Suppressor macrophage treated with lipopolysaccharide for 4 hours (primary cell): ENCODE measurements around the gene RNU1-3.
"Not testable (repeated sequence)": the region's sequence is repeated elsewhere in the genome, so short reads cannot be mapped to it uniquely, and the experiment has no call there.

ENCODE experiments used
- DNase-seq: peaks from one replicate; pipeline ENCODE4 v3.0.0-alpha.2; 2020

RNU1-3 gene

DNA sequence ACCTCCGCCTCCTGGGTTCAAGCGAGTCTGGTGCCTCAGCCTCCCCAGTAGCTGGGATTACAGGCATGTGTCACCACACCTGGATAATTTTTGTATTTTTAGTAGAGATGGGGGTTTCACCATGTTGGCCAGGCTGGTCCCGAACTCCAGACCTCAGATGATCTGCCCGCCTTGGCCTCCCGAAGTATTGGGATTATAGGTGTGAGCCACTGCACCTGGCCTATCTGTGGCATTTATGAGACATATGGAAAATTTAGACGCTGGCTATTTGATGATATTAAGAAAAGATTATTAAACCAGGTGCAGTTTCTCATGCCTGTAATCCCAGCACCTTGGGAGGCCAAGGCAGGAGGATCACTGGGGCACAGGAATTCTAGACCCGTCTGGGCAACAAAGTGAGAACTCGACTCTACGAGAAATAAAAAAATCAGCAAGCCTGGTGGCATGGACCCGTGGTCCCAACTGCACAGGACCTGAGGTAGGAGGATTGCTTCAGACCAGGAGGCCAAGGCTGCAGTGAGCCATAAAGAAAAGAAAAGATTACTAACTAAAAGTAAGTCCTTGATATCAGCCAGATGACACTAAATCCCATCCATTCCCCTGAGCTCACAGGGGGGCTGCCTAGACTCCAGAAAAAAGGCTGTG, 30.1 kb downstream of the RNU1-3 start:
- DNase-seq = not testable (repeated sequence)

DNA sequence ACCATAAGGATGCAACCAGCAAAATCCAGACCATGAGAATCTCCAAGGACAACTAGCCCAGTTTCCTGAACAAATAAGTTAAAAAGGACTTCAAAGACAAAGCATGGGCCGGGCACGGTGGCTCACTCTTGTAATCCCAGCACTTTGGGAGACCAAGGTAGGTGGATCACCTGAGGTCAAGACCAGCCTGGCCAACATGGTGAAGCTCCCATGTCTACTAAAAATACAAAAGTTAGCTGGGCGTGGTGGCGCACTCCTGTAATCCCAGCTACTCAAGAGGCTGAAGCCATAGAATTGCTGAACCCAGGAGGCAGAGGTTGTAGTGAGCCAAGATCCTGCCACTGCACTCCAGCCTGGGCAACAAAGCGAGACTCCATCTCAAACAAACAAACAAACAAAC, 30.8 kb downstream of the RNU1-3 start:
- DNase-seq = not testable (repeated sequence)

- not testable (repeated sequence) for DNase-seq
Measured at GRCh38 chr1:16633540-16634282, 33.0 kb downstream of the RNU1-3 start.

DNA sequence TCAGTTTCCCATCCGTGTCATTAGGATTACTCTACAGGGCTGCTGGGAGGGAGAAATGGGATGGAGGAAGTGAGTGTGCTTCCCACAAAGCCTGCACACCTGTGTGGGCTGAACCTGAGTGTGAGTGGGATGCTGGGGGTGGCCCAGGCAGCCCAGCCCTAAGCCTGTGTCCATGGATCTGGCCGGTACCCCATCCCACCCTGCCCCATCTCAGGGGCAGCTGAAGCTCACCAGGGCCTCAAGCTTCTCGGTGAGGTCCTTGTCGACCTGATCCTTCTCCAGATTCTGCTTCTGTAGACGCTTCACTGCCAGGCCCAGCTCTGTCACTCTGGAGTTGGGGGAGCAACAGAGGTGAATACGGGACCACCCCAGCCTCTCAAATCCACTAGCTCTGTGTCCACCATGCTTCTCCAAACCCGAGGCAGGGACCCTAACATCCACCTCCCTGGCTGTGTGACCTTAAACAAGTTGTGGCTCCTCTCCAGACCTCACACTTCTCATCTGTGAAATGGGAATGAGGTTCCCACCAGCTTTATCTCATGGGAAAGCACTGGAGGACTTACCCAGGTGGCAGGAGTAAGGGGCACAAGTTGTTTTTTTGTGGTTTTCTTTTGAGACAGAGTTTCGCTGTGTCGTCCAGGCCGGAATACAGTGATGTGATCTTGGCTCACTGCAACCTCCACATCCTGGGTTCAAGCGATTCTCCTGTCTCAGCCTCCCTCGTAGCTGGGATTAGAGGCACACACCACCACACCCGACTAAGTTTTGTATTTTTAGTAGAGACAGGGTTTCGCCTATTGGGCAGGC, 34.5 kb downstream of the RNU1-3 start:
- DNase-seq = not testable (repeated sequence)

DNA sequence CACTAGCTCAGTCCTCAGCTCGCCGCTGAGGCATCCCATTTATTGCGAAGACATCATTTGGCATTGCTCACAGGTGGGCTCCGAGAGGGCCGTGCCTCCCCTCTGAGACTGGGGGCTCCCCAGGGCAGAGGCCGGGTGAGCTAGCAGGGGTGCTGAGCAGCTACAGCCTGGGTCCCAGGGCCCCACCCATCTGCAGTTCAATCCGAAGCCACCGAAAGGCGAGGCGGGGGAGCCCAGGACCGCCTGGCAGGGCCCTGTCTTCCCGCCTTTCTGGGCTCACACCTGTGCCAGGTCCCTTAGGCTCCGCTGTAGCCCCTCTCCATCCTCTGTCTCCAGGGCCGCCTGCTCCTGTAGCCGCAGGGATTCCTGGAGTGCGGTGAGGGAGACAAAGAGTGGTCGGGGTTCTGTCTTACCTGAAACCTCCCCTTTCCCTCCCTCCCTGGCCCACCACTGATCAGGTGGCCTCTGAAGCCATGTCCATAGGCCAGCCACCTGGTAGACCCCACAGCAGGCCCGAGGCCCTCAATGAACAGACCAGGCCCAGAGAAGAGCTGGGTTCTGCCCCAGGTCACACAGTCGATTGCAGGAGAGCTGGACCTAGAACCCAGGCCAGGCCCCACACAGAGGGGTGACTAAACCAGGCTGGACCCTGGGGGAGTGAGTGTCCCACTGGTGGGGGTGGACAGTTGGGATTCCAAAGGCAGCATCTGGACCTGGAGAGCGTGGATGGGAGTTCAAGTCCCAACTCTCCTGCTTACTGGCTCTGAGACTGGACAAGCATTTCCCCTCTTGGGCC, 35.3 kb downstream of the RNU1-3 start:
- no peak for DNase-seq

DNA sequence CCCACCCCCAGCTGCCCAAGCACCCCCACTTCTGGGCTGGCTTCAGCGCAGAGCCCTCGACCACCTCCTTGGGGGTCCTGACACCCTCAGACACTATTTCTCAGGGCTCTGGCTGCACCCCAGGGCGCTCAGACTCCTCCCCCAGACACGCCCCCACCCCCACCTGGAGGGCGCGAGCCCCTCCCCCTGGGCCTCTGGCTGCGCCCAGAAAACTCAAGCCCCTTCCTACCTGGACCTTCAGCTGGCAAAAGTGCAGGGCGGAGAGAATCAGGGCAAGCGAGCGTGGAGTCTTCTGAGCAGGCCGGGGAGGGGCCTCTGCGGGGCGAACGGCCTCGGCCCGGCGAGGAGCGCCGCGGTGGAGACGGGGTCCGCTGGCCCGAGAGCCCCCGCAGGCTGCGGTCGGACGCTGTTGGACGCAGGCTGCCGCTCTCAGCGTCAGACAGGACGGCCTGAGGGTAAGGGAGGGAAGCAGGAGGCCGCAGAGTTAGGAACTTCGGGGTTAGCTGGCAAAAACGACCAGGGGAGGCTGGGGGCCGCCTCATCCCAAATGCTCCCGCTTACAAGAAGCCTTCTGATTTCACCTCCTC, 36.0 kb downstream of the RNU1-3 start:
- DNase-seq = no peak

DNA sequence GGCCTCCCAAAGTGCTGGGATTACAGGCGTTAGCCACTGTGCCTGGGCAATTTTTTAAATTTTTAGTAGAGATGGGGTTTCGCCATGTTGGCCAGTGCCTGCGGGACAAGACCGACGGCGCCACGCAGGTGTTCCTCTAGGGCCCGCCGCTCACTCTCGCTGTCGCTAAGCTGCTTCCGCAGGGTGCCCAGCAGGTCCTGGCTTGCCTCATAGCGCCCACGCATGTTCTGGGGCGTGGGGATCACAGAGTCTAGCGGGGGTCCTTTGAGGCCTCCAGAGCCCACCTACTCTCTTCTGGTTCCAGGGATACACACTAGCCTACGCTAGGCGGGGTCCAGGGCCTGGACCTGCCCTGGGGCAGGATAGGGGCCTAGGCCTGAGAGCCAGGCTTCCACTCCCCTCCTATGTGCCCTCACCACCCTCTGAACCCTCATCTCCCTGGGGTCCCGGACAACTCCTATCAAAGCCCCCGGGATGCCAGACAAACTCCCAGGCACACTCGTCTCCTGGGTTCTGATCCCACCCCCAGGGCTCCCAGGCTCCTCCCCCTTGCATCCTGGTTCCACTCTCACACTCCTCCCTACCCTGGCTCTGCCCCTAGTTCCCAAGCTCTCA, 36.7 kb downstream of the RNU1-3 start:
- not testable (repeated sequence) for DNase-seq

DNA sequence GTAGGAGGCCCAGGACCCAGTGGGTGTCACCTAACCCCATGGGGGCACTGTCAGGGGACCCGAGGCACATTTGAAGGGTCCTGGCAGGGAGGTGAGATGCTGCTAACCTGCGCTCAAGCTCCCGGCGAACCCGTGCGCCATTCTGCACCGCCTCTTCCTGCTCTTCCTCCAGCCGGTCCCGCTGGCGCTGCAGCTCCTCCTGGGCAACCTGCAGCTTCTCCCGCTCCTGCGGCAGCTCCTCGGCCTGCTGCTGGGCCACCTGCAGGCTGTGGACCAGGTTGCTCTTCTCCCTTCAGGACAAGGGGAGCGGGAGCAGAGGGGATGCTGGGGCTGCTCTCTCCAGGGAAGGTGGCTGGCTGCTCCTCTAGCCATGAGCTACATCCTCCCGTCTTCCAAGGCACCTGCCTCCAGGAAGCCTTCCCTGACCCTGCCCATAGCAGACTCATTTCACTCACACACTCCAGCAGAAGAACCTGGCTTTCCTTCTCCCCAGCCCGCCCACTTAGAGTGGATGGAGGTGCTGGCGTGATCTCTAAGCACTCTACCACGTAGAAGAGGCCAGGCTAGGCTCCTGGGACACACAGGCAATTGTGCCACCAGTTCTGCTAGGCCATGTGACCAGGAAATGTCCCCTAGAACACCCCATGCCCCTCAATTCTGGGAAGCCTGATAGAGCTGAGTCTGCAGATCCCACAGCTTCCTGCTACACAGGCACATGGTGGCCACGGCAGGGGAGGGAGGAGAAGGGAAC, 38.2 kb downstream of the RNU1-3 start:
- DNase-seq = no peak

GRCh38 chr1:16626409-16626983, 40.3 kb downstream of the RNU1-3 start:
- DNase-seq = not testable (repeated sequence)

DNA sequence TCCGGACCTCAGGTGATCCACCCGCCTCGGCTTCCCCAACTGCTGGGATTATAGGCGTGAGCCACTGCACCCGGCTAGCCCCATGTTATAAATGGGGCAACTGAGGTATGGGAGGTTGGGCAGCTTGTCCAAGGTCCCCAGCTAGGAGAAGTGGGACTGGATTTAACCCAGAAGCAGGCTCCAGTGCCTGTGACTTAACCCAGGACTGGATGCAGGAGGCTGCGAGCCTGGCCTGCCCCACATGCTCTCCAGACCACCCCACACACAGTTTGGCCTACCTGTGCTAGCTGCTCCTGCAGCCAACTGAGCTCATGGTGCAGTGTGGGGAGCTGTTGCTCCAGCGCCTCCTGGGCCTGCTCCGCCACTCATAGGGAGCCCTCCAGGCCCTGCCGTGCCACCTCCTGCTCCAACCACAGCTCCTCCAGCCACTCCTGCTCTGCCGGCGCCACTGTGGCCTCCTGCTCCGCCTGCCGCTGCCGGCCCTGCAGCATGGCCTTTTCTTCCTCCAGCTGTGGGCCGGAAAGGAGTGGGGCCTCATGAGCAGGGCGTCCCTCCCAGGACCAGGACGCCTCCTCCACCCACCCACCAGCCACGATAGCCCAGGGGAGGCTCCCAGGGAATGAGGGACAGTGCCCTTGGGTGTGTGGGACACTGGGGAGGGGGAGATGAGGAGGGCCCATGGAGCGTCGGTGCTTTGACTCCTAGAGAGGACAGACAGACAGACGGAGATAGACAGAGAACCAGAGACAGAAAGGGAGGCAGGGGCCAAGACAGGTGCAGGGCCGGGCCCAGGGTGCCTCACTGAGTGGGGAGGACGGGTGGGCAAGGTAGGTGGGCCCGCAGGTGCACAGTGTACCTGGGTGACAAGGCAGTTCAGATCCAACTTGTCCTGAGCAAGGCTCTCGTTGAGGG, 41.0 kb downstream of the RNU1-3 start:
- DNase-seq = no peak

GRCh38 chr1:16623812-16624719, 42.7 kb downstream of the RNU1-3 start:
- DNase-seq = not testable (repeated sequence)

DNA sequence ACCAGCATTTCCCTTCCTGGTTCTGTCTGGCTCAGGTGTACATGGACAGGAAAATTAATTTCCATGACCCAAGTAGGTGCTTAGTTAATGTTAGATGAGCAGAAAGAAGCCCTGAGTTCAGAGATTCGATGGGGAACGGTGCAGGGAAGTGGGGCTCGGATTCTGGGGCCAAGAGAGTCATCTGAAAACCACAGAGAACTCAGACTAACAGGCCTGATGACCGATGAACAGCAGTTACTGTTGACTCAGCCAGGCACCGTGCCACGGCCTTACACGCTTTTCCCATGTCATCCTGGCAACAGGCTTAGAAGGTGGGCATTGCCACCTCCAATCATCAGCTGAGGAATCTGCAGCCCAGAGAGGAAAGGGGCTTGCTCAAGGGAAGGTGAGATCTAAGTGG, 43.4 kb downstream of the RNU1-3 start:
- DNase-seq = not testable (repeated sequence)

DNA sequence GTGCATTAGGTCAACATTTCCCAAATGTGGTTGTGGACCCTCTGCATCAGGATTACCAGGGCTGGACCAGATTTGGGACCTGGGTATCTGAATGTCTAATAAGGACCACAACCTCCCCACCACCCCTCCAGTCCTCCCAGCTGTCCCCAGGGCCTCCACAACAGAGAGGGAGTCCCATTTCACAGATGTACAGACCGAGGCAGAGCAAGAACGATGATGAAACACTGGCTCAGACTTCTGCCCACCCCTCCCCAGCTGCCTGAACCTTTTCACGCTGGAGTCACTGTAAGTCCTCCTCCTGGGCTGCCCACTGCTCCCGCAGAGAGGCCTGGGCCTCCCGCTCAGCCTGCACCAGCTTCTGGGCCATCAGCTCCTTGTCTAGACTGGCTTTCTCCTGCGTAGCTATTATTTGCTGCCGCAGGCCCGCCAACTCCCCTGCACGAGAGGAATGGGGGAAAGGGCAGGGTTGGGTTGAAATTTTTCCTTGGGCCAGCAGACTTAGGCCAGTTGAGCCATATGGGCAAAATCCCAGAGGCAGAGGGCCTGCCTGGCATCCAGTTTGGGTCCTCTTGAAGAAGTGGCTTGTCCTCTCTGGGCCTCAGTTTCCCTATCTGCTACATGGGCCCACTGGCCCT, 45.0 kb downstream of the RNU1-3 start:
- not testable (repeated sequence) for DNase-seq

GRCh38 chr1:16621300-16621658, 45.5 kb downstream of the RNU1-3 start:
- no peak for DNase-seq

DNA sequence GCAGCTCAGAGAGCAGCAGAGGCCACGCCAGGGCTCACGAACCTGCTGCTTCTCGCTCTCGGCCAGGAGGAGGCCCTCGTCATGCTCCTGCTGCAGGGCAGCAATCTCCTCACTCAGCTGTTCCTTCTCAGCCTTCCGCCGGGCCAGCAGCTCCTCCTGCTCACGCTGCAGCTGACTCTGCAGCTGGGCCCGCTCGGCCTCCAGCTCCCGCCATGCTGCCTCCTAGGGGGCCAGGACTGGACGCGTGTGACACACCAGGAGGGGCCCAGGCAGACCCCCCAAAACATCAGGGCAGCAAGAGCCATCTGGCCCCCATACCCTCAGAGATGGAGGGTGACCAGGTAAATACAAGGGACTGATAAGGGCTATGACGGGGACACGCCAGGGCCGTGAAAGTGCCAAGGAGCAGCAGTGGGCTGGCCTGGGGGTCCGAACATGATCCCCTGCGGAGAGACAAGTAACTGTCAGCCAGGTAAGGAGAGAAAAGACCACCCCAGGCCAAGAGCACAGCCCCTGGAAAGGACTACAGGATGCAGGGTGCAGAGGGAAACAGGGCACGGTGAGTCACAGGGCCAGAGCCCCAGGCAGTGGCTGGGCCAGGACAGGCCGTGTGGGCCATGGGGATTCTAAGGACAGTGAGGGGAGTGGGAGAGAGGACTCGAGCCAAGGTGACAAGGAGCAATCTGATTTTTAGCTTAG, 46.8 kb downstream of the RNU1-3 start:
- not testable (repeated sequence) for DNase-seq

DNA sequence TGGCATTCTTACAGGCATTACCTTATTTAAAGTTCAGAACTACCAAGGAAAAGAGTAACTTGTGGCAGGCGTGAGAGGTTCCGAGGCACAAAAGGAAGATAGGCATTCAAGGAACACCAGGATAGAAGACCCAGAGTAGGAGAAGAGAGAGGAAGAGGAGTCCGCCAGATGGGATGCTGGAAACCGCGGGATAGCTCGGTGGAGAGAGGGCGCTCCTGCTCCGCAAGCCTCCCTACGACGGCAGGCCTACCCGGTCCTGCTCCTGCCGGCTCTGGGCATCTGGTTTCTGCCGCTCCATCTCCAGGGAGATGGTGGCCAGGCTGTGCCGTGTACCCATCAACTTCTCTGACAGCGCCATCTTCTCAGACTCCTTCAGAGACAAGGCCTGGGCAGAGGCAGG, 48.0 kb downstream of the RNU1-3 start:
- no peak for DNase-seq

DNA sequence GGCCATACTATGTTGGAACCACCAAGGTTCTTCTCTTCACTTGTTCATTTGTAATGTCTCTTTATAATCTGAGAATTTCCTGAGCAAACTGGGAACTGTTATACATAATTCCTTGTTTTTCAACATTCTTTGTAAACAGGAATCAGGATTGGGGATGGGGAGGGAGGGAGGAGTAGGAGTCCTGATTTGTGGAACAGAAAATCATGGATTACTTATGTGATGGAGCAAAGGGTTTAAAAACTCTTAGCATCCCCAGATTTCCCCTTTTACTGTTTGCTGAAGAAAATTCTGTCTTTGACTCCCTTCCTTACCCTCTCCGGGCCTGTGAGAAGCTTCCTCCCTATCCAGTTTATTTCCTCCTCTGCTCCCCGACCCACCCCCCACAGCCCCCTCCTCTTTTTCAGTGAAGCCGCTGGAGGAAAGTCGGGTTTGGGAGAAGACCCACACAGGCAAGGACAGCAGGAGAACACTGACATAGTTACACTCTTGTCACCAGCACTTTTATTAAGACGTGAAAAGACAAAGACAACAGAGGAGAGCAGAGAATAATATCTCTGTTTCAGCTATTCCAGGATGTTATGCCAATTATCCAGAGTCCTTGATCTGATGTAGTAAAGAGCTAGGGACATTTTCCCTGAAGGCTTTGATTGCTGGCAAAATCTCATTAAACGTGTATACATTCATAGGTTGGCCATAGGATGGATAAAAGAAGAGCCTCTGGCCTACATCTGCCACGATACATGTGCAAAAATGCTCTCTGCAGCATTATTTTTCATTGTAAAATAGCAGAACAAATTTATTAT, 48.8 kb downstream of the RNU1-3 start:
- no peak for DNase-seq
